Measurements from ENCODE around the gene SORCS3.

DNA sequence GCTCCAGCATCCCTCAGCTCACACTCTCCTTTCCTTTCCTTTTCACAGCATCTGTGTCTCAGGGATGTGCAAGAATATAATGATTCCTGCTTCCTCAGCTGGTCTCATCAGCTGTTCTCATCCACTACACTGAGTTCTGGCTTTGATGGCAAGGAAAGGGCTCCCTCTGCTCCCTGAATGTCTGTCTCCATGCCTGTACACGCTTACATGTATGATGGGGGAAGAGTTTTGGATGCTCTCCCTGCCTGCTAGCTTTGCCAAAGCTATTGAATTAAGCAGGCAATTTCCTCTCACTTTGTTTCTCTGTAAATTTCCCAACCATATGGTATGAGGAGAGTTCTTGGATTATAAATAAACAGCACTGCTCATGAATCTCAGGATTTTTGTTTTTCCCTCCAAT, 254.5 kb downstream of the SORCS3 start:
- no peak for TF ChIP-seq EZH2 (IDR thresholded peaks at IDR 0.05; ENCODE audit: low read length, unreplicated experiment)
- TF ChIP-seq, protein P1, sequence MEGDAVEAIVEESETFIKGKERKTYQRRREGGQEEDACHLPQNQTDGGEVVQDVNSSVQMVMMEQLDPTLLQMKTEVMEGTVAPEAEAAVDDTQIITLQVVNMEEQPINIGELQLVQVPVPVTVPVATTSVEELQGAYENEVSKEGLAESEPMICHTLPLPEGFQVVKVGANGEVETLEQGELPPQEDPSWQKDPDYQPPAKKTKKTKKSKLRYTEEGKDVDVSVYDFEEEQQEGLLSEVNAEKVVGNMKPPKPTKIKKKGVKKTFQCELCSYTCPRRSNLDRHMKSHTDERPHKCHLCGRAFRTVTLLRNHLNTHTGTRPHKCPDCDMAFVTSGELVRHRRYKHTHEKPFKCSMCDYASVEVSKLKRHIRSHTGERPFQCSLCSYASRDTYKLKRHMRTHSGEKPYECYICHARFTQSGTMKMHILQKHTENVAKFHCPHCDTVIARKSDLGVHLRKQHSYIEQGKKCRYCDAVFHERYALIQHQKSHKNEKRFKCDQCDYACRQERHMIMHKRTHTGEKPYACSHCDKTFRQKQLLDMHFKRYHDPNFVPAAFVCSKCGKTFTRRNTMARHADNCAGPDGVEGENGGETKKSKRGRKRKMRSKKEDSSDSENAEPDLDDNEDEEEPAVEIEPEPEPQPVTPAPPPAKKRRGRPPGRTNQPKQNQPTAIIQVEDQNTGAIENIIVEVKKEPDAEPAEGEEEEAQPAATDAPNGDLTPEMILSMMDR (conservative IDR thresholded peaks at IDR 0.05; ENCODE audit: low read depth, low read length) = no peak

Measured in PC-3 (cell line).